Activated T-cell treated with anti-CD3 and anti-CD28 coated beads for 24 hours (primary cell): ENCODE data around the gene ERMP1.
"Not testable (repeated sequence)": the region's sequence is repeated elsewhere in the genome, so short reads cannot be mapped to it uniquely, and the experiment has no call there.

Experiments used
- DNase-seq: peaks from one replicate; pipeline ENCODE4 v3.0.0-alpha.2; 2020; ENCODE audit warnings: low read depth

The ERMP1 gene

DNA sequence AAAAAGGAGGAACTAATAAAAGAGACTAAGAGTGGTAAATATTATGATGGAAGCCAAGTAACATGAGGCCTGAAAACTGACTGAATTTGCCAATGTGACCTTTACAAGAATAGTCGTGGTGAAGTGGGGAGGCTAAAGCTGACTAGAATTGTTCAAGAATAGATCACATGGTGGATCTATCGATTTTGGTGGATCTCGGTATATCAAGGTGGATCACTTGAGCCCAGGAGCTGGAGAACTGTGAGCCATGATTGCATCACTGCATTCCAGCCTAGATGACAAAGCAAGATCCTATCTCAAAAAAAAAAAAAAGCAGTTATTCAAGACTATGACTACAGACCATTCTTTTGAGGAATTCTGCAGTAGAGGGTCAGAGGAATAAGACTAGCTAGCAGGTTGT is 15.1 kb downstream of the ERMP1 start:
- no peak for DNase-seq

GRCh38 chr9:5815461-5815860 is 17.5 kb downstream of the ERMP1 start:
- no peak for DNase-seq

- DNase-seq = no peak
Measured at GRCh38 chr9:5813824-5814223, 19.1 kb downstream of the ERMP1 start.

GRCh38 chr9:5811751-5812150 is 21.2 kb downstream of the ERMP1 start:
- DNase-seq = no peak

DNA sequence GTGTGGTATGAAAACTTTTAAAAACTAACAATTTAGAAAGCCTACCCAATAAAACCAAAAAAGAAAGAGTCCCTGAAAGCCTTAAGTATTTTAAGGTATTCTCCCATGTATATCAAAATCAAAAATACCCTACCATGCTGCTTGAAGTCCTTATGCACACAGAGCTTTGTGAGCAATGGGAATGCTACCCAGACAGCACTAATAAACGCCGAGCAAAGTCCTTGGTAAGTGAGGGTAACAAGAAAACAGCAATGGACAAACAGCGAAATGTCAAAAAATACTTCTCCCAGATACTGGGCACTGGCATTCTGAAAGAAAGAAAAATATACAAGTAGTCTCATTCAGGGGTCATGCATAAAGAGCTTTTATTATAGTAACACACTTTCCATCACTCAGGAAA is 27.4 kb downstream of the ERMP1 start:
- no peak for DNase-seq

DNA sequence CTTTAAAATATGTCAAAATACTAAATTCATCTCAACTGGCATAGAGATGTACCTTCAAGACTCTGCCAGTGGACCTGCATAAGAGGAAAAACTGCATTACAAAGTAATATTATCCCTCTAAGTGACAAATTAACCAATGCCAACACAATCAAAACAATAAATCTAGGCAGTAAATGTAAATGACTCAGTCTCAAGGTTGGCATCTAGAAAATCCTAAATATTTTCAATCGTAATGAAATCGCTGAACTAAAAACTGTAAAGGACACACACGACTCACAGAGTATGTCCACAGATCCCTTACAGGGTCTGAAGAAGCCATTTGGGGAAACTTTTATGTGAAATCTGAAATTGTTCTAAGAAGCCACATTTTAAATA is 31.2 kb downstream of the ERMP1 start:
- no peak for DNase-seq

DNA sequence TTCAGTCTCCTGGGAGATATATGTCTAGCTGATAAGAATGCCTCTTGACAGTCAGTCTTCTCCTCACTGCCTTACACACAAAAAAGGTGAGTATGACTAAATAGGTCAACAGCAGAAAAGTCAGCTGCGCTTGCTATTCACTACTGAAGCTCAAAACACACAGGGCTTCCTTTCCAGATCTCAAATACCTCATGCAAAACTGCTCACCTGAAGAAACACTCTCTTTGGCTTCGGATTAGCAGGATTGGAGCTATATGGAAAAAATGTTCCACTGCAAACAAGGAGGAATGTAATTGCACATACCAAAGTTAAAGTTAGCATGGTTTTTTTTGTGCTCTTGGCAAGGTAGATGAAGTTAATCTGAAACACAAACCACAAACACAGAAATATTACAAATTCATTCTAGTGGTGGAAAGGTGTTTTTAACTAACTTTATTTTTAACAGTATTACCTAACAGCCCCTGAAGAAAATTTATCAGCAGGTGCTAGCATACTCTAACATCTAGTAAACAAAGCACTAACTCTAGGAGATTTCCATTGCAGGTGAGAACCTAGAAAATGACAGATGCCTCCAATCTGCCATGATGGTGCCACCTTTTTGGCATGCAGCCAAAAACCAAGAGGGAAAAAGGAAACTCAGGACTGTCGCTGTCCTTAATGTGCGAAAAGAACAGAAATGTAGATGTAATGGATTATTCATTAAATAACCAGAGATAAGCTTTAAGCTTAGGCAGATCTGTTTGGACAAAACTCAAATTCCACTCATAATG is 31.8 kb downstream of the ERMP1 start:
- DNase-seq = no peak

DNA sequence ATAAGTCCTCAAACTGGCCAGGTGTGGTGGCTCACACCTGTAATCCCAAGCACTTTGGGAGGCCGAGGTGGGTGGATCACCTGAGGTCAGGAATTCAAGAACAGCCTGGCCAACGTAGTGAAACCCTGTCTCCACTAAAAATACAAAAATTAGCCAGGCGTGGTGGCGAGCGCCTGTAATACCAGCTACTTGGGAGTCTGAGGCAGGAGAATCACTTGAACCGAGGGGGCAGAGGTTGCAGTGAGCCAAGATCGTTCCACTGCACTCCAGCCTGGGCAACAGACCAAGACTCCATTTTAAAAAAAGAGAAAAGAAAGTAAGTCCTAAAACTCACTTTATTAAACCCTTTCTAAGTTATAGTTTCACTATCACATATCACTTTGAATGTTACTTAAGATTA is 32.5 kb downstream of the ERMP1 start:
- not testable (repeated sequence) for DNase-seq

GRCh38 chr9:5799314-5799713 is 33.6 kb downstream of the ERMP1 start:
- DNase-seq = no peak

DNA sequence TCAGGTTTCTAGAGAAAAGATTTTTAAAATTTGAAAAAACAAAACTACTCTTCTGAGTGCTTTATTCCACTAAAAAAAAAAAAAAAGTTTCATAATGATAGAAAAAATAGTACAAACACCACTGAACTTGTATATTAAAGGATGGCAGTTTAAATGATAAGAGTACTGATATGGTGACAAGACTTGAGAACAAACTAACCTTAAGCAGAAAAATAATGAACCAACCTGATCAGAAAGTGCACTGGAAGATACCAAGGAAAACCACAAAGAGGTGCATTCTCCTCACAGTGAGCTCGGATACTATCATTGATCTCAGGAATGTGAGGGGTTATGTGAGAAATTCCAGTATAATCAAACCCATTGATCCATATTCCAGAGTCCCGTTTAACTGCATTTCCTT is 34.3 kb downstream of the ERMP1 start:
- no peak for DNase-seq

DNA sequence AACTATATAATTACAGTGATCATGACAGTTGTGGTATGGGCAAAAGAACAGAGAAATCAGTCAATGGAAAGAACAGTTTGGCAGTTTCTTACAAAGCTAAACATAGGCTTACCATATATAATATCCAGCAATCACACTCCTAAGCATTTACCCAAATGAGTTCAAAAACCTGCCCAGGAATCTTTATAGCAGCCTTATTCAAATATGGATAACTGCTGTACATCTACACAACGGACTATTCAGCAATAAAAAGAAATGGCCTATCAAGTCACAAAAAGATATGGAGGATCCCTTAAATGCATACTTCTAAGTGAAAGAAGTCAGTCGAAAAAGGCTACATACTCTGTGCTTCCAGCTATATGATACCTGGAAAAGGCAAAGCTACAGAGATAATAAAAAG is 36.6 kb downstream of the ERMP1 start:
- no peak for DNase-seq

DNA sequence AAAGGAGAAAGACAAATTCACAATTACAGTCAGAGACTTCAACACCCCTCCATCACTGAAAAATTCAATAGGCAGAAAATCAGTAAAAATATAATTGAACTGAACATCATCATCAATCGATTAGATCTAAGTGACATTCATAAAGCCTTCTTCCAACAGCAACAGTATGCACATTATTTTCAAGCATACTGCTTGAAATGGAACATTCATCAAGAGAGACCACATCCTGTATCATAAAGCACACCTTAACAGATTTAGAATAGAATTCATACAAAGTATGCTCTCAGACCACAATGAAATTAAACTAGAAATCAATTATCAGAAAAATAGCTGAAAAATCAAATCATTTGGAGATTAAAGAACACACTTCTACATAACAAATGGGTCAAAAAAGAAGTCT is 39.1 kb downstream of the ERMP1 start:
- DNase-seq = no peak

GRCh38 chr9:5791870-5792269 is 41.0 kb downstream of the ERMP1 start:
- DNase-seq = no peak

DNA sequence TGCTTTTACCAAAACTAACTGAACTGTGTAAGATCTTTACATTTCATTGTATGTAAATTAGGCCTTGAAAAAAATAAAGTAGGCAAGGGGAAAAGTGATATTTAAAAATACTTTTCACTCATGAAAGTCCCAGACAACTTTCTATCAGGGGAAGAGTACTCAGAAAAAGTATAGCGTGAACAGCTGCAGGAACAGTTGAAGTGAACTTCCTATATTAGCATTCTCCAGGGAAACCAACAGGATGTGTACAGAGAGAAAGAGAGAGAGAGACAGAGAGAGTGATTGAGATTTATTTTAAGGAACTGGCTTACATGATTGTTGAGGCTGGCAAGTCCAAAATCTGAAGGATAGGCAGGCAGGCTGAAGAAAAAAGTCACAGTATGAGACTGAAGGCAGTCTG is 42.0 kb downstream of the ERMP1 start:
- DNase-seq = no peak

GRCh38 chr9:5789489-5789888 is 43.4 kb downstream of the ERMP1 start:
- DNase-seq = no peak

GRCh38 chr9:5787759-5788302 is 45.1 kb downstream of the ERMP1 start:
- DNase-seq = no peak

DNA sequence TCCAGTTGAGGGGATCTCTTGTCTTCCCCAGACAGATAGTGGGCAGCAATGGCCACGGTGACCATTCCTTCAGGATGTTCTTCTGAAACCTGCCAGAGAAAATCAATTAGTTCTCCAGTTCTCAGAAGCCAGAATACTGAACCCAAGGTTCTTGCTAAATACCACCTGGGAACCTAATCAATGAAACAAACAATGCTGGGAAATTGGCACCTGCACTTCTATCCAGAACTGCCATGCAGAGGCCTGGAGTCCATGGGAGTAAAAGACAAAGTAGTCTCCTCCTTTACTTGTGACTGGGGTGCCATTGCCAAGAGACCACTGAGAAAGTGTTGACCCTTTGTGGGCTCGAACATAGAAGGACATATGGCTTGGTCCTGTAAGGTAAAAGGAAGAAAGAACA is 45.7 kb downstream of the ERMP1 start:
- no peak for DNase-seq

- no peak for DNase-seq
Measured at GRCh38 chr9:5786370-5787127, 46.4 kb downstream of the ERMP1 start.

GRCh38 chr9:5784526-5785315 is 48.2 kb downstream of the ERMP1 start:
- no peak for DNase-seq

- no peak for DNase-seq
Measured at GRCh38 chr9:5783982-5784381, 48.9 kb downstream of the ERMP1 start.

DNA sequence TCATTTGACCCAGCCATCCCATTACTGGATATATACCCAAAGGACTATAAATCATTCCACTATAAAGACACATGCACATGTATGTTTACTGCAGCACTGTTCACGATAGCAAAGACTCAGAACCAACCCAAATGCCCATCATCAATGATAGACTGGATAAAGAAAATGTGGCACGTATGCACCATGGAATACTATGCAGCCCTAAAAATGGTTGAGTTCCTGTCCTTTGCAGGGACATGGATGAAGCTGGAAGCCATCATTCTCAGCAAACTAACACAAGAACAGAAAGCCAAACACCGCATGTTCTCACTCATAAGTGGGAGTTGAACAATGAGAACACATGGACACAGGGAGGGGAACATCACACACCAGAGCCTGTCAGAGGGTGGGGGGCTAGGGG is 49.5 kb downstream of the ERMP1 start:
- not testable (repeated sequence) for DNase-seq

DNA sequence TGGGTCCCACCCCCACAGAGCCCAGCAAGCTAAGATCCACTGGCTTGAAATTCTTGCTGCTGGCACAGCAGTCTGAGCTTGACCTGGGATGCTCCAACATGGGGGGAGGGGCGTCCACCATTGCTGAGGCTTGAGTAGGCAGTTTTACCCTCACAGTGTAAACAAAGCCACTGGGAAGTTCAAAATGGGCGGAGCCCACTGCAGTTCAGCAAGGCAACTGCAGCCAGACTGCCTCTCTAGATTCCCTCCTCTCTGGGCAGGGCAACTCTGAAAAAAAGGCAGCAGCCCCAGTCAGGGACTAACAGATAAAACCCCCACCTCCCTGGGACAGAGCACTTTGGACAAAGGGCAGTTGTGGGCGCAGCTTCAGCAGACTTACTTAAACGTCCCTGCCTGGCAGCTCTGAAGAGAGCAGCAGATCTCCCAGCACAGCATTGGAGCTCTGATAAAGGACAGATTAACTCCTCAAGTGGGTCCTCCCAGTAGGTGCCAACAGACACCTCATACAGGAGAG is 53.2 kb downstream of the ERMP1 start:
- DNase-seq = not testable (repeated sequence)
